Activated naive CD4-positive, alpha-beta T cell (primary cell): ENCODE results near the gene SMG5.
"Not testable (repeated sequence)": the region's sequence is repeated elsewhere in the genome, so short reads cannot be mapped to it uniquely, and the experiment has no call there.

ENCODE experiments used
- DNase-seq, 4 experiments: peaks; one replicate each; lab custom pipeline; 2025; lab: John Stamatoyannopoulos, UW

The SMG5 gene

DNA sequence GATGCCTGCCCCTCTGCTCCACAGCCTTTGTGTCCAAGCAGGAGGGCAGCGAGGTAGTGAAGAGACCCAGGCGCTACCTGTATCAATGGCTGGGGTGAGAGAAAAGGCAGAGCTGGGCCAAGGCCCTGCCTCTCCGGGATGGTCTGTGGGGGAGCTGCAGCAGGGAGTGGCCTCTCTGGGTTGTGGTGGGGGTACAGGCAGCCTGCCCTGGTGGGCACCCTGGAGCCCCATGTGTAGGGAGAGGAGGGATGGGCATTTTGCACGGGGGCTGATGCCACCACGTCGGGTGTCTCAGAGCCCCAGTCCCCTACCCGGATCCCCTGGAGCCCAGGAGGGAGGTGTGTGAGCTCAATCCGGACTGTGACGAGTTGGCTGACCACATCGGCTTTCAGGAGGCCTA lies 39.9 kb downstream of the SMG5 start:
- DNase-seq, result no peak

DNA sequence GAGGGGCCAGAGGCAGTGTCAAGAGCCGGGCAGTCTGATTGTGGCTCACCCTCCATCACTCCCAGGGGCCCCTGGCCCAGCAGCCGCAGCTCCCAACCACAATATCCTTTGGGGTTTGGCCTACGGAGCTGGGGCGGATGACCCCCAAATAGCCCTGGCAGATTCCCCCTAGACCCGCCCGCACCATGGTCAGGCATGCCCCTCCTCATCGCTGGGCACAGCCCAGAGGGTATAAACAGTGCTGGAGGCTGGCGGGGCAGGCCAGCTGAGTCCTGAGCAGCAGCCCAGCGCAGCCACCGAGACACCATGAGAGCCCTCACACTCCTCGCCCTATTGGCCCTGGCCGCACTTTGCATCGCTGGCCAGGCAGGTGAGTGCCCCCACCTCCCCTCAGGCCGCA lies 40.7 kb downstream of the SMG5 start, which contains the start of gene BGLAP:
BGLAP (plus strand) TSS at position 259 of the 400 bp plus-strand sequence; CDS start at position 307, 48 bp downstream.
- no peak for DNase-seq

DNA sequence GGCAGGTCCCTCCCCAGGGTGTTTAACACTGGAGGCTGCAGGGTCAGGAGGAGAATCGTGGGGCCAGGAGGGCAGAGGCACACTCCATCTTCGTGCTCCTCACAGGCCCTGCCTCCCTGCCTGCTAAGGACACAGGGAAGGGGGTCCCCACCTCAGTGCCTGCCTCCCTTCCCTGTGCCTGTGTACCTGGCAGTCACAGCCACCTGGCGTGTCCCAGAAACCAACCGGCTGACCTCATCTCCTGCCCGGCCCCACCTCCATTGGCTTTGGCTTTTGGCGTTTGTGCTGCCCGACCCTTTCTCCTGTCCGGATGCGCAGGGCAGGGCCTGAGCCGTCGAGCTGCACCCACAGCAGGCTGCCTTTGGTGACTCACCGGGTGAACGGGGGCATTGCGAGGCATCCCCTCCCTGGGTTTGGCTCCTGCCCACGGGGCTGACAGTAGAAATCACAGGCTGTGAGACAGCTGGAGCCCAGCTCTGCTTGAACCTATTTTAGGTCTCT lies 41.3 kb downstream of the SMG5 start:
- no peak for DNase-seq

DNA sequence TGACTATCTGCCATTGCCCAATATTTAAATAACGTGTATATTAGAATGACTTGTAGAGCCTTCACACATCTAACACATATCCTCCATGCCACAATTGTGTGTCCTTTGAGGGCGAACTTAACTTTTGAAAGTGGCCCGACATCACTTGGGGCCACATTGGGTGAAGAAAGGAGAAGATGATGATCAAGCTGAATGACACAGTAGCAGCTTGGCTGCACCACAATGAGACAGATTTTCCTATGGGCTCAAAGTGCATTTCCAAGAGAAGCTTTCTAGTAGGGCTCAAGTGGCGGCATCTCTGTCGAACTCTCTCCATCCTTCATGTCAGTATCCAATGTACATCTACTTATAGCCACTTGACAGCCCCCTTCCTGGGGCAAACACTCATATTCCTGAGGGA lies 44.4 kb downstream of the SMG5 start:
- no peak for DNase-seq

DNA sequence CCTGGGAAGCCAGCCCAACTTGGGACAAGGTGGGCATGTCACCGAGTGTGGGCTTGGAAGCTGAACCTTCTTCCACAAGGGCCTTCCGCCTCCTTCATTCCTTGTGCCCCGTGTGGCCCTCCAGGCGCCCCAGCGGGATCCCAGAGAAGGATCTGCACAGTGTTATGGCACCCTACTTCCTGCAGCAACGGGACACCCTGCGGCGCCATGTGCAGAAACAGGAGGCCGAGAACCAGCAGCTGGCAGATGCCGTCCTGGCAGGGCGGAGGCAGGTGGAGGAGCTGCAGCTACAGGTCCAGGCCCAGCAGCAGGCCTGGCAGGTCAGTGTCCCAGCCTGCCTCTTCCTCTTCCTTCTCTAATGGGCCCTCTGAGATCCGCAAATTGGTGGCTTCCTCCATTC lies 46.5 kb downstream of the SMG5 start:
- DNase-seq, result no peak

DNA sequence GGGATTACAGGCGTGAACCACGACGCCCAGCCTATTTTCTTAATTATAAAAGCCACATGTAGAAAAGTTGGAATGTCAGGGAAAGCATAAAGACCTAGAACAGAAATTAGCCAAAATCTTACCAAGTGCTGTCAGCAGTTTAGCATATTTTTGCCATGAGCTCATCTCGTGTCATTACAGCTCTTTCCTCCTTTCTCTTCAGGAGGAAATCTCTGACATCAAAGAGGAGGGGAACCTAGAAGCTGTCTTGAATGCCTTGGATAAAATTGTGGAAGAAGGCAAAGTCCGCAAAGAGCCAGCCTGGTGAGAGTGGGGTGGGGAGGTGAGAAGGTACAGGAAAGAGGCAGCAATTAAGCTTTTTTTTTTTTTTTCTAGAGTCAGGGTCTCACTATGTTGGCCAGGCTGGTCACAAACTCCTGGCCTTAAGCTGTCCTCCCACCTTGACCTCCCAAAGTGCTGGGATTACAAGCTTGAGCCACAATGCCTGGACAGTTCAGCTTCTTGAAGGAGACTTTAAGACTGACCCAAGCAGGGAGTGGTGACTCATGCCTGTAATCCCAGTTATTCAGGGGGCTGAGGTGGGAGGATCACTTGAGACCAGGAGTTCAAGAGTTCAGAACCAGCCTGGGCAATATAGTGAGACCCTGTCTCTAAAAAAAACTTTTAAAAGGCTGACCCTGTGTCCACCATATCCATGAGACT lies 49.0 kb downstream of the SMG5 start:
- DNase-seq, result no peak

DNA sequence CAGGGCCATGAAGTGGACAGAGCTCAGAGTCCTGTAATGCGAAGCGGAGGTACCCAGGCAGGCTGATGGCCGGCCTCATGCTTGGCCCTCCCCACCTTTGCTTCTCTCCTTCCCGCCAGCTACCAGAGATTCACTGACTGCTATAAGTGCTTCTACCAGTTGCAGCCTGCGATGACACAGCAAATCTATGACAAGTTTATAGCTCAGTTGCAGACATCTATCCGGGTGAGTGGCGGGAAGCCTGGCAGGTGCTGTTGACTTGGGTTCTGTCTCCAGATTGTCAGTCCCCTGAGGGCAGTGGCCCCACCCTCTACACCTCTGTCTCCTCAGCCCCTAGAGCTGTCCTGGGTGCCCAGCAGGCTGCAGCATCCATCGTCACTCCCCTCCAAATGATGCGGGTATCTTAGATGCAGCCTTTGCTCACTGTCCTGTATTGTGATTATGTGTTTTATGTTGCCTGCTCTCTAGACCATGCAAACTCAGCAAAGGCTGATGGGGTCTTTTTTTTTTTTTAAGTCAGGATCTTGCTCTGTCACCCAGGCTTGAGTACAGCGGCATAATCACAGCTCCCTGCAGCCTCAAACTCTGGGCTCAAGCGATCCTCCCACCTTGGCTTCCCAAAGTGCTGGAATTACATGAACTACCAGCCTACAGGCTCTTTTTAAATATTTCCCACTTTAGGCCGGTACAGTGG lies 50.3 kb downstream of the SMG5 start:
- no peak for DNase-seq

DNA sequence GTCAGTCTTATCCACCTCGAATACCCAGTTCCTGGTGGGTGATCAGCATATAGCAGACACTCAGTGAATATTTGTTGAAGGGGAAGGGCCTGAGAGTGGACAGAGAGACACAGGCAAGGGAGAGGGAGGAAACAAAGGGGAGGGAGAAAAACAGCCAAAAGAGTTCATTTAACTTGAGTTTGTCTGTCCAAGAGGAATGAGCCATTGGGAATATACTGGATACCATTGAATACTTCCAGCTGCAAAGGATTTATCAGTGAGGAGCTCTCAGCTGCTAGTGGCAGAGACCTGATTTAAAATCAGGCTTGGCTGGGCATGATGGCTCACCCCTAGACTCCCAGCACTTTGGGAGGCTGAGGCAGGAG lies 52.2 kb downstream of the SMG5 start:
- DNase-seq, result no peak

DNA sequence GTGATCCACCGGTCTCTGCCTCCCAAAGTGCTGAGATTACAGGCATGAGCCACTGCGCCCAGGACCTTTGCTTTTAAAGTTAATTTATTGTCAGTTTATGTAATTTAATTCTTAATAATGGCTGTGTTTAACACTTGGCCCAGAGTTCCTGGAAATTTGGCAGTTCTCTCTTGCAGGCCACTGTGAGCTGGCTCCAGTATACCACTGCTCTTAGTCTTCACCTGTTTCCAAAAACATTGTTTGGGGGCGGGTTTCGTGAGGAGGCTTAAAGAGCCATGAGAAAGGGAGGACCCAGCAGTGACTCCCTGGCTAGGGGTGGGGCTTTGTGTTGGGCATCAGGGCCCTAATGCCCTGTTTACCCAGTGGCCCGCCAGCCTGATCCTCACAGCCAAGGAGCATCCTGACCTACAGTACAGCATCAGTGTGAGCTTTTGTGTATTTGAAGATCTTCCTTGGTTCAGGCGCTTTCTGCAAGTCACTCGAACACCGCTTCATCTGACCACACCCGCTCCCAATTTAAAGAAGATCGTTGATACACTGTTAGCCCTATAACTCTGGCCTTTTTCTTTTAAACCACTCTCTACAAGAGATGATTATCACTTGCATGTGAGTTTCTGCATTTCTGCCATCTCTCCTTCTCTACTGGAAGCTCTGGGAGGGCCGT lies 52.7 kb downstream of the SMG5 start:
- DNase-seq, result no peak

DNA sequence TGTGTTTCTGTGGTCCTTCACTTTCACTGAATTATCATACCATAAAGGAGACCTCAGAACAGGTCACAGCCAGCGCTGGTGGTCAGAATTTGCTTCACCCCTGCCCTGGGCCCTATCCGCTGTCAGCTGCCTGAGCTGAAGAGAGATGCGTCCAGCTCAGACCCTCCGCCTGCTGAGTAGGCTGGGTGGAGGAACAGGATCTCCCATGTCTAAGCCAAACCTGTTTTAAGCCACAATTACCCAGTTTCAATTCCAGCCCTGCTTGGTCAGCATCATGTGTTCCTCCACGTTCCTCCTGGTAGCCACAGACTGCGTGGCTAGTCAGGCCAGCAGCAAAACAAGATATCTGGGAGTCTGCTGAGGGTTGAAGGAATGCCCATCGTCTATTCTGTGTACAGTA lies 54.1 kb downstream of the SMG5 start:
- DNase-seq, result no peak

DNA sequence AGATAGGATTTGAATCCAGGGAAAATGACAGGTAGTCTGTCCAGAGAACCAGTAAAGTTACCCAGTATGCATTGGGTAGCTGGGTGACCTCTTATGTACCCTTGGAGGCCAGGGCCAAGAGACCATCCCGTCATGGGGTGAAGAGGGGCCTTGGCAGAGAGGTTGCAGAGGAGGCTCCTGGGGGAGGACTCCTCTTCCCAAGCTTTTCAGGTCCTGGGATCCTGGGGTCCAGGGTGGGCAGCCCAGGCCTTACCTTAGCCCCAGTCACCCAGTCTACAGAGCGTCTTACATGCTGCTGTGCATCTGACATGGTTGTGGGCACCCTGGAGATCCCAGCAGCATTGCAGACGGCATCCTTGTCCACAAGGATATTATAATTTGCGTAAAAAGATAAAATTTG lies 55.8 kb downstream of the SMG5 start:
- DNase-seq, result no peak

DNA sequence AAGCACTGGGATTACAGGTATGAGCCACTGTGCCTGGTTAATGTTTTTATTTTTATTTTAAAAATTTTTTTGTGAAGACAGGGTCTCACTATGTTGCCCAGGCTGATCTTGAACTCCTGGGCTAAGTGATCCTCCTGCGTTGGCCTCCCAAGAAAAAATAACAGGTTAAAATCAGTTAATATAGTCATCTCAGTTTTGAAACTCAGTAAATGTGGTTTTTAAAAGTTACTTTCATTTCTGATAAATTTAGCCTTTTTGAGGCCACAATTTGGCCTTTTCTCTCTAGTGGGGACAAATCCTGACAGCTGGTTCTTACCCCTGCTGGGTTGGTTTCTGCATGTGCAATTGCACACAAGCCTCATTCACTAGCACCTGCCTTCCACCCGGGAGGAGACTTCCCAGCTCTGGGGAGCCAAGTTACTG lies 56.5 kb downstream of the SMG5 start:
- DNase-seq, result no peak

DNA sequence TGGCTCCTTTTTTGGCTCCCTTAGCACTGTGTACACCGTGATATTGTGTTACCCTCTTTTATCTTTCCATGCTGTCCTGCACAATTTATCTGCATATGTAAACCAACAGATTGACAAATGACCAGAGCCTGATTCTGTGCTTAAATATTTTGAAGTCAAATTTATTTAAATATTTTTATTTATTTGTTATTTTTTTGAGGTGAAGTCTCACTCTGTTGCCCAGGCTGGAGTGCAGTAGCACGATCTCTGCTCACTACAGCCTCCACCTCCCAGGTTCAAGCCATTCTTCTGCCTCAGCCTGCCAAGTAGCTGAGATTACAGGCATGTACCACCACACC lies 57.0 kb downstream of the SMG5 start:
- DNase-seq, result no peak

DNA sequence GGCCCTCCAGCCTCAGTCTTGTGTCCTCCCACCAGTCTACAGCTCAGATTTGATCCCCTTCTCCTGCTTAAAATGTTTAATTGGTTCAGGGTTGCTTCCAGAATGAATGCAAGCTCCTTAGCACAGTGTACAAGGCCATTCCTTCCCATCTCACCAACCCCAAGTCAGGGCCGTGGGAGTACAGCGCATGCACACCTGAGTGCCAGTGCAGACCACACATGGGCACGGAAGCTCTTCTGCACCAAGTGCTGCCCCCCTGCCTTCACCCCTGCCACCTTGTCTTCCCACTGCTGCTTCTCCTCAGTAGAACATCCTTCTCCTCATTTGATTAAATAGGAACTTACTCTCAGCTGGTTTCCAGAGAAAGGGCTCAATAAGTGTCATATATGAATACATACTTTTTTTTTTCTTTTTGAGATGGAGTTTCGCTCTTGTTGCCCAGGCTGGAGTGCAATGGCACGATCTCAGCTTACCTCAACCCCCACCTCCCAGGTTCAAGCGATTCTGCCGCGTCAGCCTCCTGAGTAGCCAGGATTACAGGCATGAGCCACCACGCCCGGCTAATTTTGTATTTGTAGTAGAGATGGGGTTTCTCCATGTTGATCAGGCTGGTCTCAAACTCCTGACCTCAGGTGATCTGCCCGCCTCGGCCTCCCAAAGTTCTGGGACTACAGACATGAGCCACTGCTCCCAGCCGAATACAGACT lies 60.5 kb downstream of the SMG5 start:
- DNase-seq, result no peak

DNA sequence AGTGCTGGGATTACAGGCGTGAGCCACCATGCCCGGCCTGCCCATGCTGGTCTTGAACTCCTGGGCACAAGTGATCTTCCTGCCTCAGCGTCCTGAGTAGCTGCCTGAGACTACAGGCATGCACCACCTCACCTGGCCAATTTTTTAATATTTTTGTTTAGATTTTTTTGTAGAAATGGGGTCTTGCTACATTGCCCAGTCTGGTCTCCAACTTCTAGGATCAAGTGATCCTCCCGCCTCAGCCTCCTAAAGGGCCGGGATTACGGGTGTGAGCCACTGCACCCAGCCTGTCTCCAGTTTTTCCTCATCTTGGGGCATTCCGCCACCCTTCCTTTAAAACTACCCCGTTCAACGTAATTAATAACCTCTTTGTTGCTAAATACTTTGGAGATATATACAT lies 62.4 kb downstream of the SMG5 start:
- DNase-seq, result no peak

DNA sequence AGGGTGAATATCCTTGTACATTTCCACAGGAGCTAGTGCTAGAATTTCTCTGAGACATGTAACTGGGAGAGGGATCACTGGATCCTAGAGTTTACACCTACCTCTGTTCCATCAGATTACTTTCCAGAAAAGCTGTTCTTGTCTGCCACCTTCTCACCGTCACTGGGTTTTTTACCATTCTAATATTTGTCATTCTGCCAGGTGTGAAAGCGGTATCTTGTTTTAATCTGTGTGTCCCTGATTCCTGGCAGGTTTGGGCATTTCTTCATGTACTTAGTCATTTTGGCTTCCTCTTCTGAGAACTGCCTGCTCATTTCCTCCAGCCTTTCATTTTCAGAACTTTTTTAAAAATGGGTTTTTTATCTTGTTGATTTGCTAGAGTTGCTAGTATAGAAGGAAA lies 64.8 kb downstream of the SMG5 start:
- DNase-seq, result no peak

DNA sequence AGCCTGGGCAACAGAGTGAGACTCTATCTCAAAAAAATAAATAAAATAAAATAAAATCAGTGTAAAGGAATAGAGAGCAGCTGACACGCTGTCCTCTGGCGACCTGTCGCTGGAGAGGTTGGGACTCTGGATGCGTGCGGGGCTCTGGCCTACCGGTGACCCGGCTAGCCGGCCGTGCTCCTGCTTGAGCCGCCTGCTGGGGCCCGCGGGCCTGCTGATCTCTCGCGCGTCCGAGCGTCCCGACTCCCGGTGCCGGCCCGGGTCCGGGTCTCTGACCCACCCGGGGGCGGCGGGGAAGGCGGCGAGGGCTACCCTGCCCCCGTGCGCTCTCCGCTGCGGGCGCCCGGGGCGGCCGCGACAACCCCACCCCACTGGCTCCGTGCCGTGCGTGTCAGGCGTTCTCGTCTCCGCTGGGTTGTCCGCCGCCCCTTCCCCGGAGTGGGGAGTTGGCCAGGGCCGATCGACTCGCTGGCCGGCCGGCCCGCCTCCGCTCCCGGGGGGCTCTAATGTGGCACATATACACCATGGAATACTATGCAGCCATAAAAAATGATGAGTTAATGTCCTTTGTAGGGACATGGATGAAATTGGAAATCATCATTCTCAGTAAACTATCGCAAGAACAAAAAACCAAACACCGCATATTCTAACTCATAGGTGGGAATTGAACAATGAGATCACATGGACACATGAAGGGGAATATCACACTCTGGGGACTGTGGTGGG lies 66.1 kb downstream of the SMG5 start:
- DNase-seq, result not testable (repeated sequence)

DNA sequence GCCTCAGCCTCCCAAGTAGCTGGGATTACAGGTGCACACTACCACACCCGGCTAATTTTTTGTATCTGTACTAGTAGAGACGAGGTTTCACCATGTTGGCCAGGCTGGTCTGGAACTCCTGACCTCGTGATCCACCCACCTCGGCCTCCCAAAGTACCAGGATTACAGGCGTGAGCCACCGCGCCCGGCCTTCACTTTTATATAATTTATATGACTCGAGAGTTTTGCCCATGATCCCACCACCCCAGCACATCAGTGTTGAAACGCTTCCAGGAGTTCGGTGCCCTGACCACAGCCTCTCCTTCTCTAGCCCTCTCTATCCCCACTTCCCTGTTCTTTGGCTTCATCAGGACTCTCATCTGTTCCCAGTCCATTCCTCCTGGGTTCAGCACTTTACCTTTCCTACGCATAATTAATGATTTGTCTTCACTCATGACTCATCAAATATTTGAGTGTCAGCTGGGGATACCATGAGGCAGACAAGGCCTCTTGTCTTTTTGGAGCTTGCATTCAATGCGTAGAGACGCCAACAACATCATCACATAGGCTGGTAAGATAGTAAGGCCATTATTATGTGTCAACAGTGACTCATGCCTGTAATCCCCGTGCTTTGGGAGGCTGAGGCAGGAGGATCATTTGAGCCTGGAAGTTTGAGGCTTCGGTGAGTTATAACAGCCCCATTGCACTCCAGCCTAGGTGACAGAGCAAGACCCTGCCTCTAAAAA lies 68.4 kb downstream of the SMG5 start:
- no peak for DNase-seq

DNA sequence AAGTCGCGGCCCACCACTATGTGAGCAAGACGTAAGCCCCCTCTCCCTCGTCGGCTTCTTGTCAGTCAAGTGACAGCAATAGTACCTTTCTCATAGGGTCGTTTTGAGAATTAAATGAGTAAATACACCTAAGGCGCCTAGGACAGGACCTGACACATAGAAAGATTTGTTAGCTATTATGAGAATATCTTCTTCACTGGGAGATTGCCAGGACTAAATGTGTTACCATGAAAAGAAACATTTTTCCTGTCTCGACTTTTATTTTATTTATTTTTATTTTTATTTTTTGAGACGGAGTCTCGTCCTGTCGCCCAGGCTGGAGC lies 69.0 kb downstream of the SMG5 start:
- no peak for DNase-seq

DNA sequence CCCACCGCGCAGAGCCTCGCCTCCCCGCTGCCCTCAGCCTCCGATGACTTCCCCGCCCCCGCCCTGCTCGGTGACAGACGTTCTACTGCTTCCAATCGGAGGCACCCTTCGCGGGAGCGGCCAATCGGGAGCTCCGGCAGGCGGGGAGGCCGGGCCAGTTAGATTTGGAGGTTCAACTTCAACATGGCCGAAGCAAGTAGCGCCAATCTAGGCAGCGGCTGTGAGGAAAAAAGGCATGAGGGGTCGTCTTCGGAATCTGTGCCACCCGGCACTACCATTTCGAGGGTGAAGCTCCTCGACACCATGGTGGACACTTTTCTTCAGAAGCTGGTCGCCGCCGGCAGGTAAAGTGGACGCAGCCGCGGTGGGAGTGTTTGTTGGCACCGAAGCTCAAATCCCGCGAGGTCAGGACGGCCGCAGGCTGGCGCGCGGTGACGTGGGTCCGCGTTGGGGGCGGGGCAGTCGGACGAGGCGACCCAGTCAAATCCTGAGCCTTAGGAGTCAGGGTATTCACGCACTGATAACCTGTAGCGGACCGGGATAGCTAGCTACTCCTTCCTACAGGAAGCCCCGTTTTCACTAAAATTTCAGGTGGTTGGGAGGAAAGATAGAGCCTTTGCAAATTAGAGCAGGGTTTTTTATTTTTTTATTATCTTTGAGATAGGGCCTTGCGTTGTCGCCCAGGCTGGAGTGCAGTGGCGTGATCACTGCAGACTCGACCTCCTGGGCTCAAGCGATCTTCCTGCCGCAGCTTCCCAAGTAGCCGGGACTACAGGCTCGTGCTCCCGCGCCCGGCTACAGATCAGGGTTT lies 69.6 kb downstream of the SMG5 start, which contains the start of gene PMF1:
PMF1 (plus strand) TSS at position 175 of the 811 bp plus-strand sequence; CDS start at position 184, 9 bp downstream.
- peak; percentile 87 to 93 (median 92) for DNase-seq
